Fibroblast of lung (primary cell): ENCODE results near the gene KPNA1.

Source experiments
- CTCF ChIP-seq, 2 donors: IDR thresholded peaks in 1 of 2; conservative IDR thresholded peaks in 1 of 2; 1 replicate in 1 of 2; 2 replicates in 1 of 2; pipeline ENCODE4 v1.5.1; 2011 to 2012; ENCODE audit warnings: low read length in 2 of 2, control low read depth in 1 of 2, inconsistent platforms in 1 of 2, low read depth in 1 of 2, mild to moderate bottlenecking in 1 of 2
- EZH2 ChIP-seq: IDR thresholded peaks from 2 replicates; pipeline ENCODE4 v1.5.1; 2012; ENCODE audit warnings: low read length, control low read depth, mild to moderate bottlenecking; ENCODE audit errors: missing control alignments

DNA sequence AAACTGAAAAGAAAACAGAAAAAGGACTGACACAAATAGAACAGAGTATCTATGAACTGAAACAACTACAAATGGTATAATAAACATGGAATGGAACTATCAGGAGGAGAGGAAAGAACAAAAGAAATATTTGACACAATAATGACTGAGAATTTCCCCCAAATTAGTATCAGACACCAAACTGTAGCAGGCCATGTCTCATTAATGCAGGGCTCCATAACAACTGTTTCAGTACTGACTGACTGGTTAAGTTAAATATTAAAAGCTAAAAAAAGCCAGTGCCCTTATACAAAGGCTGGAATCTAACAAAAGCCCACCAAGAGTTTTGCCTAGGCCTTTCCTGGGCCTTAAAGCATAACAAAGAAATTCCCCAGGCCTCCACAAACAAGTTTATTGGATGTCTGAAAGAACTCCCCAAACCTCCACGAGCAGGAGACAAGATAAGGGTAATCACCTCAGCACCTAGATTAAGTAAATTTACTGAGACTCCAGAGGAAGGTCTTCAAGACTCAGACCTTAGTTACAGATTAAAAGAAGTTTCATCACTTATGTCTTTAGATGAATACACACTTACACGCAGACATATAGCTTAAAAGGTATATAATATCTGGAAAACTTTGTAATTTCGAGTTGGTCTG lies 45.7 kb downstream of the KPNA1 start:
- TF ChIP-seq CTCF (conservative IDR thresholded peaks at IDR 0.05 in 1 of 2, IDR thresholded peaks at IDR 0.05 in 1 of 2; ENCODE audit: low read depth in 1 of 2, low read length in 2 of 2) (no peak), EZH2 (no peak)
